HepG2 (cell line): ENCODE measurements around the gene NSMF. TPM values are rescaled to one million over a fixed set of nuclear protein-coding genes. Genes with fewer than 3 reads are reported as not detected.

ENCODE experiments used
- BATF2 ChIP-seq: sonication (generic); formaldehyde crosslinking; IDR thresholded peaks from 2 replicates; pipeline ENCODE4 v1.8.0; 2022; ENCODE audit warnings: mild to moderate bottlenecking, missing genetic modification reagents, moderate library complexity
- CENPT ChIP-seq: sonication (generic); formaldehyde crosslinking; IDR thresholded peaks from 2 replicates; pipeline ENCODE4 v1.8.0; 2022; ENCODE audit warnings: low read depth, mild to moderate bottlenecking, moderate library complexity, missing genetic modification reagents
- GLI4 ChIP-seq: sonication (generic); formaldehyde crosslinking; IDR thresholded peaks from 2 replicates; pipeline ENCODE4 v1.5.1; 2020; ENCODE audit warnings: missing genetic modification reagents, mild to moderate bottlenecking, moderate library complexity, borderline replicate concordance
- IRF2 ChIP-seq: IDR thresholded peaks from 2 replicates; pipeline ENCODE4 v1.6.1; 2018; ENCODE audit warnings: missing genetic modification reagents, missing compliant biosample characterization
- MIER3 ChIP-seq: IDR thresholded peaks from 2 replicates; pipeline ENCODE4 v1.6.1; 2016; ENCODE audit warnings: missing compliant biosample characterization, borderline replicate concordance
- MTF1 ChIP-seq: sonication (generic); formaldehyde crosslinking; IDR thresholded peaks from 2 replicates; pipeline ENCODE4 v1.5.0; 2020; ENCODE audit warnings: missing genetic modification reagents
- NFYB ChIP-seq: sonication (generic); formaldehyde crosslinking; IDR thresholded peaks from 2 replicates; pipeline ENCODE4 v1.4.0; 2020; ENCODE audit warnings: missing genetic modification reagents
- REST ChIP-seq, 2 experiments: IDR thresholded peaks; 2 replicates each; pipeline ENCODE4 v1.6.1; 2011 to 2012; ENCODE audit warnings: low read length in 2 of 2, borderline replicate concordance in 1 of 2, low read depth in 1 of 2, mild to moderate bottlenecking in 1 of 2, moderate library complexity in 1 of 2
- SALL2 ChIP-seq: sonication (generic); formaldehyde crosslinking; IDR thresholded peaks from 2 replicates; pipeline ENCODE4 v1.8.1; 2023; ENCODE audit warnings: mild to moderate bottlenecking, missing genetic modification reagents, inconsistent platforms
- ZBTB49 ChIP-seq: sonication (generic); formaldehyde crosslinking; IDR thresholded peaks from 2 replicates; pipeline ENCODE4 v1.4.0; 2020; ENCODE audit warnings: missing genetic modification reagents, borderline replicate concordance
- ZNF33B ChIP-seq: sonication (generic); formaldehyde crosslinking; IDR thresholded peaks from 2 replicates; pipeline ENCODE4 v1.5.1; 2020; ENCODE audit warnings: mild to moderate bottlenecking, missing genetic modification reagents
- ZNF446 ChIP-seq: sonication (generic); formaldehyde crosslinking; IDR thresholded peaks from 2 replicates; pipeline ENCODE4 v1.5.0; 2020; ENCODE audit warnings: mild to moderate bottlenecking, missing genetic modification reagents
- ZNF510 ChIP-seq: sonication (generic); formaldehyde crosslinking; IDR thresholded peaks from 2 replicates; pipeline ENCODE4 v1.4.0; 2020; ENCODE audit warnings: low read depth, mild to moderate bottlenecking, missing genetic modification reagents
- ZNF570 ChIP-seq: sonication (generic); formaldehyde crosslinking; IDR thresholded peaks from 2 replicates; pipeline ENCODE4 v1.4.0; 2020; ENCODE audit warnings: mild to moderate bottlenecking, missing genetic modification reagents, borderline replicate concordance
- ZSCAN31 ChIP-seq: sonication (generic); formaldehyde crosslinking; IDR thresholded peaks from 2 replicates; pipeline ENCODE4 v1.5.0; 2020; ENCODE audit warnings: low read depth, mild to moderate bottlenecking, missing genetic modification reagents
- polyA plus RNA-seq, 8 experiments: library from polyadenylated mRNA; depleted of rRNA in 3 of 8; stranded (reverse) in 7 of 8; unstranded in 1 of 8; fragments of >200 nt; fragmentation: Illumina TruSeq in 4 of 8; extraction: Trizol in 4 of 8; gene quantifications; 2 replicates each; pipeline versions ENCODE4 v1.2.1 to v1.2.3, GENCODE V29; 2011 to 2016; ENCODE audit warnings: low read depth in 4 of 8, missing spikeins in 1 of 8, mixed read lengths in 1 of 8; ENCODE audit not compliant: insufficient read depth in 1 of 8
- total RNA-seq, 5 experiments: library from RNA; depleted of rRNA; stranded (reverse); fragments of >200 nt; fragmentation: Illumina TruSeq; extraction: Trizol; gene quantifications; 2 replicates each; pipeline ENCODE4 v1.2.3, GENCODE V29; 2016; ENCODE audit warnings: low read depth in 1 of 5
- TF ChIP-seq, protein P1 (sequence below): IDR thresholded peaks from 2 replicates; pipeline ENCODE4 v1.6.1; 2016; ENCODE audit warnings: low read depth, missing genetic modification reagents, missing compliant biosample characterization

Gene NSMF
- total and polyA plus RNA-seq, 2 of the 13 experiments (the other 11 are each of a cell fraction or from before 2014, with no cell fraction given): 44.3 to 183 TPM

GRCh38 chr9:137454597-137455358 lies 4.4 kb downstream of the NSMF start (continued):
- TF ChIP-seq REST (IDR thresholded peaks at IDR 0.05; ENCODE audit: borderline replicate concordance in 1 of 2, low read depth in 1 of 2, low read length in 2 of 2) (peak in 1 of 2 experiments; percentile 38; a peak in 1 of 4 replicates), MTF1 (CRISPR knock-in tag) (no peak), NFYB (CRISPR knock-in tag) (no peak), CENPT (CRISPR knock-in tag) (peak; percentile 72; the same call in 1 of the 2 replicates), IRF2 (CRISPR knock-in tag) (peak; percentile 78), ZNF570 (no peak), GLI4 (CRISPR knock-in tag) (peak; percentile 48; the same call in 1 of the 2 replicates), BATF2 (no peak), ZBTB49 (0 out of 2 replicates have a peak, but pooled peaks have one; percentile 19), ZNF510 (CRISPR knock-in tag) (0 out of 2 replicates have a peak, but pooled peaks have one; percentile 64), SALL2 (CRISPR knock-in tag) (peak; percentile 81), ZNF33B (CRISPR knock-in tag) (no peak), ZSCAN31 (CRISPR knock-in tag) (peak; percentile 91), MIER3 (CRISPR knock-in tag) (peak; percentile 71; the same call in 1 of the 2 replicates), ZNF446 (CRISPR knock-in tag) (peak; percentile 82; the same call in 1 of the 2 replicates)
- TF ChIP-seq, protein P1, sequence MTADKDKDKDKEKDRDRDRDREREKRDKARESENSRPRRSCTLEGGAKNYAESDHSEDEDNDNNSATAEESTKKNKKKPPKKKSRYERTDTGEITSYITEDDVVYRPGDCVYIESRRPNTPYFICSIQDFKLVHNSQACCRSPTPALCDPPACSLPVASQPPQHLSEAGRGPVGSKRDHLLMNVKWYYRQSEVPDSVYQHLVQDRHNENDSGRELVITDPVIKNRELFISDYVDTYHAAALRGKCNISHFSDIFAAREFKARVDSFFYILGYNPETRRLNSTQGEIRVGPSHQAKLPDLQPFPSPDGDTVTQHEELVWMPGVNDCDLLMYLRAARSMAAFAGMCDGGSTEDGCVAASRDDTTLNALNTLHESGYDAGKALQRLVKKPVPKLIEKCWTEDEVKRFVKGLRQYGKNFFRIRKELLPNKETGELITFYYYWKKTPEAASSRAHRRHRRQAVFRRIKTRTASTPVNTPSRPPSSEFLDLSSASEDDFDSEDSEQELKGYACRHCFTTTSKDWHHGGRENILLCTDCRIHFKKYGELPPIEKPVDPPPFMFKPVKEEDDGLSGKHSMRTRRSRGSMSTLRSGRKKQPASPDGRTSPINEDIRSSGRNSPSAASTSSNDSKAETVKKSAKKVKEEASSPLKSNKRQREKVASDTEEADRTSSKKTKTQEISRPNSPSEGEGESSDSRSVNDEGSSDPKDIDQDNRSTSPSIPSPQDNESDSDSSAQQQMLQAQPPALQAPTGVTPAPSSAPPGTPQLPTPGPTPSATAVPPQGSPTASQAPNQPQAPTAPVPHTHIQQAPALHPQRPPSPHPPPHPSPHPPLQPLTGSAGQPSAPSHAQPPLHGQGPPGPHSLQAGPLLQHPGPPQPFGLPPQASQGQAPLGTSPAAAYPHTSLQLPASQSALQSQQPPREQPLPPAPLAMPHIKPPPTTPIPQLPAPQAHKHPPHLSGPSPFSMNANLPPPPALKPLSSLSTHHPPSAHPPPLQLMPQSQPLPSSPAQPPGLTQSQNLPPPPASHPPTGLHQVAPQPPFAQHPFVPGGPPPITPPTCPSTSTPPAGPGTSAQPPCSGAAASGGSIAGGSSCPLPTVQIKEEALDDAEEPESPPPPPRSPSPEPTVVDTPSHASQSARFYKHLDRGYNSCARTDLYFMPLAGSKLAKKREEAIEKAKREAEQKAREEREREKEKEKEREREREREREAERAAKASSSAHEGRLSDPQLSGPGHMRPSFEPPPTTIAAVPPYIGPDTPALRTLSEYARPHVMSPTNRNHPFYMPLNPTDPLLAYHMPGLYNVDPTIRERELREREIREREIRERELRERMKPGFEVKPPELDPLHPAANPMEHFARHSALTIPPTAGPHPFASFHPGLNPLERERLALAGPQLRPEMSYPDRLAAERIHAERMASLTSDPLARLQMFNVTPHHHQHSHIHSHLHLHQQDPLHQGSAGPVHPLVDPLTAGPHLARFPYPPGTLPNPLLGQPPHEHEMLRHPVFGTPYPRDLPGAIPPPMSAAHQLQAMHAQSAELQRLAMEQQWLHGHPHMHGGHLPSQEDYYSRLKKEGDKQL: 0 out of 2 replicates have a peak, but pooled peaks have one; percentile 38
